SK-N-SH (cell line): ENCODE results near the gene CREB3L1. TPM values are rescaled to one million over a fixed set of nuclear protein-coding genes. Genes with fewer than 3 reads are reported as not detected.

Experiments used
- CTCF ChIA-PET: fragments of 300-600, 350-600 bp; formaldehyde crosslinking; extraction: SDS; loops from one replicate; lab custom pipeline; 2021; lab: Yijun Ruan, JAX
- POLR2A ChIA-PET: fragments of 350-600 bp; sonication (Branson Sonifier 250); formaldehyde crosslinking; extraction: SDS; loops from one replicate; lab custom pipeline; 2020; ENCODE audit warnings: antibody characterized with exemption, inconsistent platforms; lab: Yijun Ruan, JAX
- DNase-seq: peaks from one replicate; pipeline ENCODE4 v3.0.0; 2012
- H2AFZ ChIP-seq: fragments of 200-600 bp; sonication (generic); 2 replicates; pipeline ENCODE4 v1.8.1; 2016; ENCODE audit warnings: antibody characterized with exemption, mild to moderate bottlenecking, low read depth
- H3F3A ChIP-seq: fragments of 200-600 bp; sonication (generic); replicated peaks from 2 replicates; pipeline ENCODE3; 2016; ENCODE audit warnings: antibody characterized with exemption, mild to moderate bottlenecking; ENCODE audit not compliant: insufficient read depth
- H3K27ac ChIP-seq, 2 experiments: fragments of 200-500 bp in 1 of 2; fragments of 200-600 bp in 1 of 2; sonication (Bioruptor generic) in 1 of 2; sonication (generic), shearing (Covaris generic) in 1 of 2; 2 replicates each; pipeline versions ENCODE4 v1.5.1 to v1.6.1; 2014 to 2016; ENCODE audit warnings: low read depth in 2 of 2, inconsistent platforms in 1 of 2, low read length in 1 of 2, mild to moderate bottlenecking in 1 of 2, mixed read lengths in 1 of 2
- H3K27me3 ChIP-seq: fragments of 200-600 bp; sonication (generic), shearing (Covaris generic); 2 replicates; pipeline ENCODE4 v1.6.1; 2016; ENCODE audit warnings: mixed run types; ENCODE audit not compliant: insufficient read depth
- H3K36me3 ChIP-seq, 2 experiments: fragments of 200-500 bp in 1 of 2; fragments of 200-600 bp in 1 of 2; sonication (Bioruptor generic) in 1 of 2; sonication (generic) in 1 of 2; replicated peaks in 1 of 2; 2 replicates each; pipeline versions ENCODE3 to v1.5.1; 2014 to 2016; ENCODE audit warnings: low read length in 1 of 2, mild to moderate bottlenecking in 1 of 2; ENCODE audit not compliant: insufficient read depth in 2 of 2, control insufficient read depth in 1 of 2
- H3K4me1 ChIP-seq, 2 experiments: fragments of 200-500 bp in 1 of 2; fragments of 200-600 bp in 1 of 2; sonication (Bioruptor generic) in 1 of 2; sonication (generic), shearing (Covaris generic) in 1 of 2; 2 replicates each; pipeline versions ENCODE4 v1.5.1 to v1.6.1; 2014 to 2016; ENCODE audit warnings: low read depth in 1 of 2, low read length in 1 of 2, mixed run types in 1 of 2; ENCODE audit not compliant: insufficient read depth in 2 of 2, control insufficient read depth in 1 of 2
- H3K4me2 ChIP-seq: fragments of 200-600 bp; sonication (generic), shearing (Covaris generic); 2 replicates; pipeline ENCODE4 v1.6.1; 2017; ENCODE audit warnings: mixed run types
- H3K4me3 ChIP-seq, 2 experiments: fragments of 200-500 bp in 1 of 2; fragments of 200-600 bp in 1 of 2; sonication (Bioruptor generic) in 1 of 2; sonication (generic), shearing (Covaris generic) in 1 of 2; 2 replicates each; pipeline versions ENCODE4 v1.5.1 to v1.8.1; 2014 to 2016; ENCODE audit warnings: low read depth in 2 of 2, inconsistent platforms in 1 of 2, low read length in 1 of 2, mild to moderate bottlenecking in 1 of 2, mixed read lengths in 1 of 2, moderate library complexity in 1 of 2
- H3K79me2 ChIP-seq: fragments of 200-600 bp; sonication (generic); 2 replicates; pipeline ENCODE4 v1.8.1; 2017; ENCODE audit warnings: mild to moderate bottlenecking; ENCODE audit not compliant: insufficient read depth
- H3K9ac ChIP-seq: fragments of 200-600 bp; sonication (generic); 2 replicates; pipeline ENCODE4 v1.6.1; 2017; ENCODE audit warnings: mixed run types
- H3K9me2 ChIP-seq: fragments of 200-600 bp; sonication (generic); 2 replicates; pipeline ENCODE4 v1.6.1; 2017; ENCODE audit warnings: mixed run types
- H3K9me3 ChIP-seq: fragments of 200-600 bp; sonication (generic); 2 replicates; pipeline ENCODE4 v1.6.1; 2017; ENCODE audit warnings: mixed run types, mild to moderate bottlenecking, moderate library complexity
- H4K20me1 ChIP-seq: fragments of 200-600 bp; sonication (generic); 2 replicates; pipeline ENCODE4 v1.6.1; 2017; ENCODE audit warnings: mild to moderate bottlenecking, mixed run types; ENCODE audit not compliant: insufficient read depth
- ELF1 ChIP-seq: IDR thresholded peaks from 2 replicates; pipeline ENCODE4 v1.4.0; 2012
- EP300 ChIP-seq, 2 experiments: IDR thresholded peaks; 2 replicates each; pipeline versions ENCODE4 v1.4.0 to v1.6.1; 2012; ENCODE audit warnings: borderline replicate concordance in 1 of 2, low read depth in 1 of 2, low read length in 1 of 2
- FOSL2 ChIP-seq: IDR thresholded peaks from 2 replicates; pipeline ENCODE4 v1.4.0; 2012; ENCODE audit warnings: low read depth, mild to moderate bottlenecking, moderate library complexity, borderline replicate concordance
- SIN3A ChIP-seq: IDR thresholded peaks from 2 replicates; pipeline ENCODE4 v1.6.1; 2012; ENCODE audit warnings: low read depth, mild to moderate bottlenecking, low read length, moderate library complexity, borderline replicate concordance
- YY1 ChIP-seq: IDR thresholded peaks from 2 replicates; pipeline ENCODE4 v1.4.0; 2012; ENCODE audit warnings: low read depth, mild to moderate bottlenecking
- WGBS: methylation state at CpG from one replicate; pipeline ENCODE4 v1.1.6; 2017; ENCODE audit warnings: low lambda C conversion rate; 5-methylcytosine and 5-hydroxymethylcytosine counted together
- polyA plus RNA-seq, 3 experiments: library from polyadenylated mRNA; depleted of rRNA; stranded (reverse); fragments of >200 nt; gene quantifications; 2 replicates each; pipeline ENCODE4 v1.2.3, GENCODE V29; 2012
- TF ChIP-seq, protein P1 (sequence below): IDR thresholded peaks from 2 replicates; pipeline ENCODE4; 2012
- TF ChIP-seq, protein P2 (sequence below): IDR thresholded peaks from 2 replicates; pipeline ENCODE4 v1.6.1; 2012; ENCODE audit warnings: mild to moderate bottlenecking, low read depth, low read length, moderate library complexity
- TF ChIP-seq, protein P3 (sequence below): IDR thresholded peaks from 2 replicates; pipeline ENCODE4 v1.4.0; 2012; ENCODE audit warnings: low read depth, borderline replicate concordance
- TF ChIP-seq, protein P4 (sequence below): fragments of 150-350 bp; IDR thresholded peaks from 2 replicates; pipeline ENCODE4 v1.6.1; 2017; ENCODE audit warnings: antibody characterized with exemption, low read length, low read depth, borderline replicate concordance

The CREB3L1 gene
- polyA plus RNA-seq, 1 of the 3 experiments (the other 2 are of a cell fraction), result 14.0 TPM

DNA sequence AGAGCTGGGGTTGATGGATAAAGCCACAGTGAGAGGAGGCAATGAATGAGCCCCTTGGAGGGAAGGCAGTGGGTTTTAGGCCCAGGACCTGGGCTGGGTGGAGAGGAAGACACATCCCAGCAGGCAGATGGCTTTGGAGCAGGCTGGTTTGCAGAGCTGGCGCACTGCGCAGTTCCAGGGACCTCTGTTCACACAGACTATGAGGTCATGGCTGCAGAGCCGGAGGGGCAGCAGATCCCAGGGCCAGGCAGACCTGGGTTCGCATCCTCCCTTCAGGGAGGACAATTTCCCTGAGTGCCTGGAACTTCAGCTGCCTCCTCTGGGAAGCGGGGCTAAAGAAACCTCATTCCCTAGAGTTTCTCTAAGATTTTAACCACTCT, 41.6 kb downstream of the CREB3L1 start:
- no peaks in the 10 kb centered on the region for H3K9me2 ChIP-seq
- no peak overlapping the region for H3K9ac ChIP-seq
- H3K4me3 ChIP-seq, result no peak overlapping the region
- CTCF ChIA-PET, result interaction anchor here (0.8 to 18.5 kb wide), 5 partner anchors 9 to 80 kb away, joined by 3 to 459 read pairs (median 6); no protein-coding TSS in a partner anchor
- WGBS, result 100% methylated on average over 3 of the region's 5 CpGs
- no peaks in the 10 kb centered on the region for H3K27me3 ChIP-seq
- H3F3A ChIP-seq, result peaks cover 24% of the 10 kb centered on the region
- H3K36me3 ChIP-seq, result peaks cover 13 to 52% of the 10 kb centered on the region in 2 experiments
- no peak for DNase-seq
- POLR2A ChIA-PET, result no interaction called here
- H3K79me2 ChIP-seq, result no peaks in the 10 kb centered on the region
- no peak overlapping the region for H2AFZ ChIP-seq
- no peak for TF ChIP-seq EP300 (IDR thresholded peaks at IDR 0.05; ENCODE audit: borderline replicate concordance in 1 of 2, low read depth in 1 of 2, low read length in 1 of 2)
- no peak for TF ChIP-seq YY1
- TF ChIP-seq, protein P1, sequence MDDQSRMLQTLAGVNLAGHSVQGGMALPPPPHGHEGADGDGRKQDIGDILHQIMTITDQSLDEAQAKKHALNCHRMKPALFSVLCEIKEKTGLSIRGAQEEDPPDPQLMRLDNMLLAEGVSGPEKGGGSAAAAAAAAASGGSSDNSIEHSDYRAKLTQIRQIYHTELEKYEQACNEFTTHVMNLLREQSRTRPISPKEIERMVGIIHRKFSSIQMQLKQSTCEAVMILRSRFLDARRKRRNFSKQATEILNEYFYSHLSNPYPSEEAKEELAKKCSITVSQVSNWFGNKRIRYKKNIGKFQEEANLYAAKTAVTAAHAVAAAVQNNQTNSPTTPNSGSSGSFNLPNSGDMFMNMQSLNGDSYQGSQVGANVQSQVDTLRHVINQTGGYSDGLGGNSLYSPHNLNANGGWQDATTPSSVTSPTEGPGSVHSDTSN, result no peak
- TF ChIP-seq, protein P2, sequence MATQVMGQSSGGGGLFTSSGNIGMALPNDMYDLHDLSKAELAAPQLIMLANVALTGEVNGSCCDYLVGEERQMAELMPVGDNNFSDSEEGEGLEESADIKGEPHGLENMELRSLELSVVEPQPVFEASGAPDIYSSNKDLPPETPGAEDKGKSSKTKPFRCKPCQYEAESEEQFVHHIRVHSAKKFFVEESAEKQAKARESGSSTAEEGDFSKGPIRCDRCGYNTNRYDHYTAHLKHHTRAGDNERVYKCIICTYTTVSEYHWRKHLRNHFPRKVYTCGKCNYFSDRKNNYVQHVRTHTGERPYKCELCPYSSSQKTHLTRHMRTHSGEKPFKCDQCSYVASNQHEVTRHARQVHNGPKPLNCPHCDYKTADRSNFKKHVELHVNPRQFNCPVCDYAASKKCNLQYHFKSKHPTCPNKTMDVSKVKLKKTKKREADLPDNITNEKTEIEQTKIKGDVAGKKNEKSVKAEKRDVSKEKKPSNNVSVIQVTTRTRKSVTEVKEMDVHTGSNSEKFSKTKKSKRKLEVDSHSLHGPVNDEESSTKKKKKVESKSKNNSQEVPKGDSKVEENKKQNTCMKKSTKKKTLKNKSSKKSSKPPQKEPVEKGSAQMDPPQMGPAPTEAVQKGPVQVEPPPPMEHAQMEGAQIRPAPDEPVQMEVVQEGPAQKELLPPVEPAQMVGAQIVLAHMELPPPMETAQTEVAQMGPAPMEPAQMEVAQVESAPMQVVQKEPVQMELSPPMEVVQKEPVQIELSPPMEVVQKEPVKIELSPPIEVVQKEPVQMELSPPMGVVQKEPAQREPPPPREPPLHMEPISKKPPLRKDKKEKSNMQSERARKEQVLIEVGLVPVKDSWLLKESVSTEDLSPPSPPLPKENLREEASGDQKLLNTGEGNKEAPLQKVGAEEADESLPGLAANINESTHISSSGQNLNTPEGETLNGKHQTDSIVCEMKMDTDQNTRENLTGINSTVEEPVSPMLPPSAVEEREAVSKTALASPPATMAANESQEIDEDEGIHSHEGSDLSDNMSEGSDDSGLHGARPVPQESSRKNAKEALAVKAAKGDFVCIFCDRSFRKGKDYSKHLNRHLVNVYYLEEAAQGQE, result no peak
- no peak for TF ChIP-seq FOSL2
- TF ChIP-seq, protein P3, sequence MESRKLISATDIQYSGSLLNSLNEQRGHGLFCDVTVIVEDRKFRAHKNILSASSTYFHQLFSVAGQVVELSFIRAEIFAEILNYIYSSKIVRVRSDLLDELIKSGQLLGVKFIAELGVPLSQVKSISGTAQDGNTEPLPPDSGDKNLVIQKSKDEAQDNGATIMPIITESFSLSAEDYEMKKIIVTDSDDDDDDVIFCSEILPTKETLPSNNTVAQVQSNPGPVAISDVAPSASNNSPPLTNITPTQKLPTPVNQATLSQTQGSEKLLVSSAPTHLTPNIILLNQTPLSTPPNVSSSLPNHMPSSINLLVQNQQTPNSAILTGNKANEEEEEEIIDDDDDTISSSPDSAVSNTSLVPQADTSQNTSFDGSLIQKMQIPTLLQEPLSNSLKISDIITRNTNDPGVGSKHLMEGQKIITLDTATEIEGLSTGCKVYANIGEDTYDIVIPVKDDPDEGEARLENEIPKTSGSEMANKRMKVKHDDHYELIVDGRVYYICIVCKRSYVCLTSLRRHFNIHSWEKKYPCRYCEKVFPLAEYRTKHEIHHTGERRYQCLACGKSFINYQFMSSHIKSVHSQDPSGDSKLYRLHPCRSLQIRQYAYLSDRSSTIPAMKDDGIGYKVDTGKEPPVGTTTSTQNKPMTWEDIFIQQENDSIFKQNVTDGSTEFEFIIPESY, result no peak
- TF ChIP-seq, protein P4, sequence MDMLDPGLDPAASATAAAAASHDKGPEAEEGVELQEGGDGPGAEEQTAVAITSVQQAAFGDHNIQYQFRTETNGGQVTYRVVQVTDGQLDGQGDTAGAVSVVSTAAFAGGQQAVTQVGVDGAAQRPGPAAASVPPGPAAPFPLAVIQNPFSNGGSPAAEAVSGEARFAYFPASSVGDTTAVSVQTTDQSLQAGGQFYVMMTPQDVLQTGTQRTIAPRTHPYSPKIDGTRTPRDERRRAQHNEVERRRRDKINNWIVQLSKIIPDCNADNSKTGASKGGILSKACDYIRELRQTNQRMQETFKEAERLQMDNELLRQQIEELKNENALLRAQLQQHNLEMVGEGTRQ, result no peak
- no peak for TF ChIP-seq SIN3A
- no peak for TF ChIP-seq ELF1
- no peaks in the 10 kb centered on the region for H3K9me3 ChIP-seq
- no peak overlapping the region for H3K27ac ChIP-seq
- no peak overlapping the region for H3K4me2 ChIP-seq
- H4K20me1 ChIP-seq, result no peaks in the 10 kb centered on the region
- H3K4me1 ChIP-seq, result peaks cover 0 to 5% of the 10 kb centered on the region in 2 experiments; a peak in 1 of 4 replicates
